Measurements from ENCODE around the gene LARGE1. TPM values are rescaled to one million over a fixed set of nuclear protein-coding genes. Genes with fewer than 3 reads are reported as not detected.

The LARGE1 gene
- polyA plus RNA-seq, 3 donors, result 0.05 to 0.13 TPM; not detected in 1

DNA sequence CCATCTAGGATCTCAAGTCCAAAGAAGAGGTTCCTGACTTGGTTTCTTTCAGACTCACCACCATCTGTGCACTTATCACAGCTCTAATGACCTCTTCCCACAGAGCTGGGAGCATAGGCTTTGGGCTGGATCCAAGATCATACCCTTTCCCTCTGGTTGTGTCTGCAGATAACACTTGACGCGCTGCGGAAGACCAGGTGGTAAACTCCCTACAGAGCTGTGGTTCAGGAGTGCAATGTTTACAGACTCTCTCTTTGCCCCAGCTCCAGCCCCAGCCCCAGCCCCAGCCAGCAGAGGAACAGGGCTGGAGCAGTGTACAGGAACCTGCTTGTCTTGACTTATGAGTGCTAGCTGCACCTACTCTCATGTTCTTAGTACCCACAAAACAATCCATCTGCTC lies 587.7 kb downstream of the LARGE1 start:
- Histone ChIP-seq H3K4me3 (replicated peaks in 1 of 3; ENCODE audit: low read depth in 2 of 3, low read length in 3 of 3) (no peak overlapping the region), H3K79me2 (ENCODE audit: insufficient read depth, low read length) (no peaks in the 10 kb centered on the region), H3K4me1 (ENCODE audit: control insufficient read depth in 1 of 2, insufficient read depth in 2 of 2, low read length in 2 of 2) (no peaks in the 10 kb centered on the region), H3K27ac (ENCODE audit: low read depth in 1 of 2, low read length in 2 of 2) (no peak overlapping the region), H3K9me3 (replicated peaks in 1 of 2; ENCODE audit: control insufficient read depth in 1 of 2, insufficient read depth in 1 of 2, low read length in 2 of 2) (no peaks in the 10 kb centered on the region), H3K27me3 (ENCODE audit: control insufficient read depth in 2 of 2, insufficient read depth in 2 of 2, low read length in 2 of 2) (no peaks in the 10 kb centered on the region), H2AFZ (ENCODE audit: insufficient read depth, low read depth, low read length, poor library complexity, severe bottlenecking) (no peak overlapping the region), H3K36me3 (replicated peaks in 1 of 2; ENCODE audit: control insufficient read depth in 1 of 2, insufficient read depth in 2 of 2, low read length in 2 of 2) (no peaks in the 10 kb centered on the region), H3K4me2 (replicated peaks; ENCODE audit: extremely low read depth, low read length, poor library complexity, severe bottlenecking) (no peak overlapping the region), H3K9ac (ENCODE audit: insufficient read depth, low read length, poor library complexity, severe bottlenecking) (no peak overlapping the region), H4K20me1 (ENCODE audit: insufficient read depth, low read length) (no peaks in the 10 kb centered on the region)
- no peak overlapping the region for H3K4me3 Mint-ChIP-seq
- H3K27me3 Mint-ChIP-seq (ENCODE audit: low read depth in 3 of 3), result peaks cover 0 to 2% (median 0%) of the 10 kb centered on the region in 3 donors
- no peaks in the 10 kb centered on the region for H3K4me1 Mint-ChIP-seq
- WGBS (ENCODE audit: insufficient coverage), result 60% methylated on average over 1 of the region's 3 CpGs
- TF ChIP-seq, protein P1, sequence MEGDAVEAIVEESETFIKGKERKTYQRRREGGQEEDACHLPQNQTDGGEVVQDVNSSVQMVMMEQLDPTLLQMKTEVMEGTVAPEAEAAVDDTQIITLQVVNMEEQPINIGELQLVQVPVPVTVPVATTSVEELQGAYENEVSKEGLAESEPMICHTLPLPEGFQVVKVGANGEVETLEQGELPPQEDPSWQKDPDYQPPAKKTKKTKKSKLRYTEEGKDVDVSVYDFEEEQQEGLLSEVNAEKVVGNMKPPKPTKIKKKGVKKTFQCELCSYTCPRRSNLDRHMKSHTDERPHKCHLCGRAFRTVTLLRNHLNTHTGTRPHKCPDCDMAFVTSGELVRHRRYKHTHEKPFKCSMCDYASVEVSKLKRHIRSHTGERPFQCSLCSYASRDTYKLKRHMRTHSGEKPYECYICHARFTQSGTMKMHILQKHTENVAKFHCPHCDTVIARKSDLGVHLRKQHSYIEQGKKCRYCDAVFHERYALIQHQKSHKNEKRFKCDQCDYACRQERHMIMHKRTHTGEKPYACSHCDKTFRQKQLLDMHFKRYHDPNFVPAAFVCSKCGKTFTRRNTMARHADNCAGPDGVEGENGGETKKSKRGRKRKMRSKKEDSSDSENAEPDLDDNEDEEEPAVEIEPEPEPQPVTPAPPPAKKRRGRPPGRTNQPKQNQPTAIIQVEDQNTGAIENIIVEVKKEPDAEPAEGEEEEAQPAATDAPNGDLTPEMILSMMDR (IDR thresholded peaks at IDR 0.05), result no peak
- DNase-seq, result no peak
- H3K9me3 Mint-ChIP-seq, result peaks cover 1 to 16% (median 6%) of the 10 kb centered on the region in 7 donors
- intact Hi-C loops (cut with micrococcal nuclease), result no loop called here
- H3K36me3 Mint-ChIP-seq, result no peaks in the 10 kb centered on the region
- H3K27ac Mint-ChIP-seq, result no peak overlapping the region

DNA sequence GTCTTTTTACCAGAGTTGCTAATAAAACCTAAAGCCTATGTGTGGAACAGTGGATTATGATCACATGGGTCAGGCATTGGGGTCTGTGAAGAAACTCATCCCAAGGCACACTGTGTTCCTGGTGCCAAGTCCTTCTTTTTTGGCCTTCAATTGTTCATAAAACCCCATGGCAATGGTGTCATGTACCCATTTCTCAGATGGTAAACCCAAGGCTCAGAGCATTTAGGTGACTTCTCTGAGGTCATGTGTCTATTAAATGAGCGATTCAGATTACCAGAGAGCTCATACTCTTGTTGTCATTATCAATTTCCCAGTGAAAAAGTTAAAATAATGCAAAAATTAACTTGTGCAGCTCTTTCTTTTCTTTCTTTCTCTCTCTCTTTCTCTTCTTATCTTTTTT lies 589.3 kb downstream of the LARGE1 start:
- no peaks in the 10 kb centered on the region for H3K79me2 ChIP-seq (ENCODE audit: insufficient read depth, low read length)
- no peaks in the 10 kb centered on the region for H3K9me3 ChIP-seq (replicated peaks in 1 of 2; ENCODE audit: control insufficient read depth in 1 of 2, insufficient read depth in 1 of 2, low read length in 2 of 2)
- no peak overlapping the region for H3K4me2 ChIP-seq (replicated peaks; ENCODE audit: extremely low read depth, low read length, poor library complexity, severe bottlenecking)
- Mint-ChIP-seq H3K4me3 (no peak overlapping the region), H3K27me3 (ENCODE audit: low read depth in 3 of 3) (no peaks in the 10 kb centered on the region), H3K36me3 (no peaks in the 10 kb centered on the region), H3K4me1 (no peaks in the 10 kb centered on the region), H3K27ac (no peak overlapping the region), H3K9me3 (peaks cover 0 to 15% (median 4%) of the 10 kb centered on the region in 7 donors)
- intact Hi-C loops (cut with micrococcal nuclease), result no loop called here
- no peaks in the 10 kb centered on the region for H4K20me1 ChIP-seq (ENCODE audit: insufficient read depth, low read length)
- no peak overlapping the region for H3K27ac ChIP-seq (ENCODE audit: low read depth in 1 of 2, low read length in 2 of 2)
- WGBS (ENCODE audit: insufficient coverage), result 100% methylated on average over 1 of the region's 1 CpG
- no peak overlapping the region for H3K4me3 ChIP-seq (replicated peaks in 1 of 3; ENCODE audit: low read depth in 2 of 3, low read length in 3 of 3)
- H2AFZ ChIP-seq (ENCODE audit: insufficient read depth, low read depth, low read length, poor library complexity, severe bottlenecking), result no peak overlapping the region
- no peaks in the 10 kb centered on the region for H3K27me3 ChIP-seq (ENCODE audit: control insufficient read depth in 2 of 2, insufficient read depth in 2 of 2, low read length in 2 of 2)
- no peak overlapping the region for H3K9ac ChIP-seq (ENCODE audit: insufficient read depth, low read length, poor library complexity, severe bottlenecking)
- DNase-seq, result no peak
- no peaks in the 10 kb centered on the region for H3K36me3 ChIP-seq (replicated peaks in 1 of 2; ENCODE audit: control insufficient read depth in 1 of 2, insufficient read depth in 2 of 2, low read length in 2 of 2)
- TF ChIP-seq, protein P1 (IDR thresholded peaks at IDR 0.05), result no peak
- H3K4me1 ChIP-seq (ENCODE audit: control insufficient read depth in 1 of 2, insufficient read depth in 2 of 2, low read length in 2 of 2), result no peaks in the 10 kb centered on the region
